WERI-Rb-1 (cell line): ENCODE results near the gene PLEKHG4B.

Source experiments
- DNase-seq: peaks from one replicate; pipeline ENCODE4 v3.0.0-alpha.2; 2020
- H3K27ac ChIP-seq: fragments of 250-450 bp; sonication (Bioruptor Pico); 2 replicates; pipeline ENCODE4 v1.5.1; 2020; ENCODE audit warnings: mild to moderate bottlenecking, moderate library complexity
- H3K27me3 ChIP-seq: fragments of 250-450 bp; sonication (Bioruptor Pico); 2 replicates; pipeline ENCODE4 v1.5.1; 2021; ENCODE audit warnings: mild to moderate bottlenecking, low read depth, moderate library complexity; ENCODE audit not compliant: insufficient read depth, severe bottlenecking
- H3K36me3 ChIP-seq: fragments of 250-450 bp; sonication (Bioruptor Pico); 2 replicates; pipeline ENCODE4 v1.5.1; 2020; ENCODE audit warnings: mild to moderate bottlenecking, moderate library complexity
- H3K4me3 ChIP-seq: 2 replicates; pipeline ENCODE4 v1.5.1; 2011; ENCODE audit warnings: low read depth, mild to moderate bottlenecking, control low read depth, low read length
- H3K9me3 ChIP-seq: fragments of 250-450 bp; sonication (Bioruptor Pico); 2 replicates; pipeline ENCODE4 v1.5.1; 2021; ENCODE audit warnings: mild to moderate bottlenecking, moderate library complexity; ENCODE audit not compliant: severe bottlenecking
- TF ChIP-seq, protein P1 (sequence below): IDR thresholded peaks from 2 replicates; pipeline ENCODE4 v1.5.1; 2011; ENCODE audit warnings: low read depth, mild to moderate bottlenecking, control low read depth, inconsistent platforms, low read length

PLEKHG4B gene

DNA sequence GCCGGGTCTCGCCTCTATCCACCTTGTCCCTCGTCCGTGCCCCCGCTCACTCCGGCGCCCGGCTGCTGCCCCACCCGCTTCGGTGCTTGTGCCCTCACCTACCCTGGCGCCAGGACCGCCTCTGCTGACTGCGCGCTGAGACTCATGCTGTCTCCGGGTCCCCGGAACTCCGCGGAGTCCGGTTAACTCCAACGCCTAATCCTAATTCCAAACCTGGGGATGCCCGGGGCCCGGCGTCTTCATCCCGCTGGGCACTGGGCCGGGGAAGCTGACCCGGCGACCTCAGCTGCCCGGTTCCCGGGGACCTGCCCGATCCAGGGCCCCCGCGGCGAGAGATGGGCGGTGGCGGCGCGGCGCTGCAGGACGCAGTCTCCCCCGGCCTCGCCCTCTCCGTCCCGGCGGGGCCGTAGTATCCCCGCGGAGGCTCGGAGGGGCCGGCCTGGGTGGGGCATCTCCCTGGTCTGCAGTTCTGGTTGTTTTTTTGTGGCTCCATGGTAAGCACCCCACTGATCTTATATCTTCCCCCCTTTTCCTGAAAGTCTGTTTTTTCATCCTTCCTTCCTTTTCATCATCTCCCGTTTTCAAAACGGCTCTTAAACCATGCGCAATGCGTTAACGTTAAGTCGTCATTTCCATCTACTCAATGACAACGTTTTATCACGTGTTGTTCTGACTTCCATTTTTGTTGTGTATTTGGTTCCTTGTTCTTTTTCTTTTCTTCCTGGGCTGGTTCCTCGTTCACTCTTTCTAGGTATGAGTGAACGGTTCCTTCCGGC lies 41.1 kb upstream of the PLEKHG4B start:
- Histone ChIP-seq H3K9me3 (peaks cover 5% of the 10 kb centered on the region), H3K4me3 (no peak overlapping the region), H3K36me3 (no peaks in the 10 kb centered on the region), H3K27ac (no peak overlapping the region), H3K27me3 (peaks cover 84% of the 10 kb centered on the region)
- TF ChIP-seq, protein P1, sequence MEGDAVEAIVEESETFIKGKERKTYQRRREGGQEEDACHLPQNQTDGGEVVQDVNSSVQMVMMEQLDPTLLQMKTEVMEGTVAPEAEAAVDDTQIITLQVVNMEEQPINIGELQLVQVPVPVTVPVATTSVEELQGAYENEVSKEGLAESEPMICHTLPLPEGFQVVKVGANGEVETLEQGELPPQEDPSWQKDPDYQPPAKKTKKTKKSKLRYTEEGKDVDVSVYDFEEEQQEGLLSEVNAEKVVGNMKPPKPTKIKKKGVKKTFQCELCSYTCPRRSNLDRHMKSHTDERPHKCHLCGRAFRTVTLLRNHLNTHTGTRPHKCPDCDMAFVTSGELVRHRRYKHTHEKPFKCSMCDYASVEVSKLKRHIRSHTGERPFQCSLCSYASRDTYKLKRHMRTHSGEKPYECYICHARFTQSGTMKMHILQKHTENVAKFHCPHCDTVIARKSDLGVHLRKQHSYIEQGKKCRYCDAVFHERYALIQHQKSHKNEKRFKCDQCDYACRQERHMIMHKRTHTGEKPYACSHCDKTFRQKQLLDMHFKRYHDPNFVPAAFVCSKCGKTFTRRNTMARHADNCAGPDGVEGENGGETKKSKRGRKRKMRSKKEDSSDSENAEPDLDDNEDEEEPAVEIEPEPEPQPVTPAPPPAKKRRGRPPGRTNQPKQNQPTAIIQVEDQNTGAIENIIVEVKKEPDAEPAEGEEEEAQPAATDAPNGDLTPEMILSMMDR = no peak
- DNase-seq = no peak

DNA sequence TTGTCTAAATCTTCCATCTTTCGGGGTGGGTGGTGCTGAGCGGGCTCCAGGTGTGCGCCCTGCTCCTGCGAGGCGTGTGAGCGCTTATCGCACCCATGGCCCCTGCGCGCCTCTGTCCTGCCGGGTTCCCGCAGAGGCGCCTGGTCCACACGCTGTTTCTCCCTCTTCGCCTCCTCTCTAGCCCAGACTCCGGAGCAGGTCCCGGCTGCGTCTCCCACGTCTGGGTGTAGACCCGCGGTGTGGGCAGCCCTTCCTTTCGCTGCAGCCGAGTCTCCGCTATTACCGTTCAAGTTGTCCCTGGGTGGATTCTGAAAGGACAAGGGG lies 40.5 kb upstream of the PLEKHG4B start:
- H3K27me3 ChIP-seq = peaks cover 83% of the 10 kb centered on the region
- no peaks in the 10 kb centered on the region for H3K36me3 ChIP-seq
- no peak for DNase-seq
- TF ChIP-seq, protein P1 = no peak
- H3K27ac ChIP-seq = no peak overlapping the region
- H3K4me3 ChIP-seq = no peak overlapping the region
- peaks cover 5% of the 10 kb centered on the region for H3K9me3 ChIP-seq

DNA sequence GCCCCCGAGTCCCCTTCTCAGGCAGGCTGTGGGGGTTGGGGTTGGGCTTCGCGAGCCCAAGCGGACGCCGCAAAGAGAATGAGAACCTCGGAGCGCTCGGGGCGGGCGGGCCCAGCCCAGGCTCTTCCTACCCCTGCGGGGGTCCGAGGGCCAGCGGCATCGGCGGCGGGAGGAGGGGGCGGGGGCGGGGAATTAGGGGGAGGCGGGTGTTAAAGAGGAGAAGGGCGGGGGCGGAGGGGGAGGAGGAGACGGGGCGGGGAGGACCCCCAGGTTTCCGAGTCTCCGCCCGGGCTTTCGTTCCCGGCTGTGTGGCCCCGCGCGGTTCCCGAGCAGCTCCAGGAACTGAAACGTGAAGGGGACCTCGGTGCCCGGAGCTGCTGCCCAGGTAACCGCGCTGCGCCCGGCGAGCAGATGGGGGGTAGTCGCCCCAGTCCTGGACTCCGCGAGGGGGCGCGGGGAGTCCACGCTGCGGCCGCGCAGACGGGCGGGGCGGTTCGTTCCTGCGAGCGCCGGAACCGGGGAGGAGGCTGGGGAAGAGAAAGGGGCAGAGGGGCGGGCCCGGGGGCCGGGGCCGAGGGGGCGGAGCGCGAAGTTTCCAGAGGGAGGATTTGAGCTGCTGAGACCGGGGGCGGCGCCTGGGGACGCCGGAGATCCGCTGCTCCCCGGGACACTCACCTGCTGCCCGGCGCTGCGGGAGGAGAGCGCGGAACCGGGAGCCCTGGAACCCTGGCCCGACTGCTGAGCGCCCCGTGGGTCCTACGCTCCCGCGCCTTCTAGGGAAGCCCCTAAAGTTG lies 38.4 kb upstream of the PLEKHG4B start:
- Histone ChIP-seq H3K9me3 (peaks cover 5% of the 10 kb centered on the region), H3K27me3 (peaks cover 80% of the 10 kb centered on the region), H3K27ac (no peak overlapping the region), H3K36me3 (no peaks in the 10 kb centered on the region), H3K4me3 (peak overlapping the region; percentile 45)
- TF ChIP-seq, protein P1 = peak; percentile 27; the same call in 1 of the 2 replicates
- peak; percentile 85 for DNase-seq

DNA sequence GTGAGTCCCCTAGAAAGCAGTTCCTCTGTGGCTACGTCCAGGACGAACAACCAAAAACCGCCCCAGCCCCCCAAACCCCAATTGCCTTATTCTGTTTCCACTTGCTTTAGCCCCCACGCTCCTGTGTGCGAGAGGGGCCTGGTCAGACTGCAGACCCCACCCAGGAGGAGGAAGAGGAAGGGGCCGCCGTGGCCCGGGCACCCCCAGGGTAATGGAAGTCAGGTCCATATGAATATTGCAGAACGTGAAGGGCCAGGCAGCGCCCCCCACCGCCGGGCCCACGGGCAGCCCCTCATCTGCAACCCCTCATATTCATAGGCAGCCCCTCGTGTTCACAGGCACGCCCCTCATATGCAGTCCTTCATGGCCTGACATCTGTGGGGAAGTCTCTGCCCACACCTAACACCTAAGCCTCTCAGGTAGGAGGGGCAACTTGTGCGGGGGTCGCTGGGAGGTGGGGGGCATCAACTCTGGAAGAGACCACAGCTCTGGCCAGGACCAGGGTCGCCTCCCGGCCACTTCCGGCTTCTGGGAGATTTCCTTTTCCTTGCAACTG lies 37.7 kb upstream of the PLEKHG4B start:
- Histone ChIP-seq H3K4me3 (peak overlapping the region; percentile 45), H3K27ac (no peak overlapping the region)
- no peak for DNase-seq

DNA sequence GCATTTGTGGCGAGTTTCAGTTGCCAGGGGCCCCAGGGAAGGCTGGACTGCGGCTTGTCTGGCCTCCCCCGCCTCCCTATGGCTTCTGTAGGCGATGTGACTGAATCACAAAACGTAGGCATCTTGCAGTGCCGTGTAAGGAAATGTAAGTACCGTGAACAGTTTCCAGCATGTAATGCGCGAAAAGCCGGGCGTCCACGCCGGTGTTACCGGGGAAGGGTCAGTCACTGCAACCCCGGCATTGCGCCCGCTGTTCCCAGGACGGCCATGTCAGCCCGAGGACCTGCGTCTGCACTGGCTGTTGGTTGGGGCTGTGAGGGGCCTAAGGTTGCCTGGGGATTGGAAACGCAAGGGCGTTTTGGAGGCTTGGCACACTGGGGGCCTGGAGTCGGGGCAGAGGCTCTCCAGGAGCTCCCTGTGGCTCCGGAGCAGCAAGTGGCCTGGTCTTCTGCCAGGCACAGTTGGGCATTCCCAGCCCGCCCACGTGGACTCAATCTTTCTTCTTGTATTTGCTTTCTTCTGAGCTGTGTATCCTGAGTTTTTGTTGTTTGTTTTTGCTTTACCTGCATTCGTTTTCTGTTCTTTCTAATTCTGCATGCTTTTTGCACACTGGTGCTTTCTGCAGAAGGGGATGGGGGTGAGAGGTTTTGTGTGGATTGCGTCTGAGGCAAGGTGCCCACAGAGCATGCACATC lies 36.9 kb upstream of the PLEKHG4B start:
- Histone ChIP-seq H3K27me3 (peaks cover 83% of the 10 kb centered on the region), H3K27ac (no peak overlapping the region), H3K9me3 (peaks cover 5% of the 10 kb centered on the region), H3K4me3 (no peak overlapping the region), H3K36me3 (no peaks in the 10 kb centered on the region)
- no peak for DNase-seq
- TF ChIP-seq, protein P1 = no peak

More for the DNA sequence above, 37.7 kb upstream of the PLEKHG4B start:
- Histone ChIP-seq H3K36me3 (no peaks in the 10 kb centered on the region), H3K27me3 (peaks cover 82% of the 10 kb centered on the region), H3K9me3 (peaks cover 5% of the 10 kb centered on the region)
- TF ChIP-seq, protein P1 = no peak
